Measurements from ENCODE around the gene MARVELD1.
A peak's percentile ranks its signal among the peaks of the same experiment; 100 is the strongest.
"Not testable (repeated sequence)": the region's sequence is repeated elsewhere in the genome, so short reads cannot be mapped to it uniquely, and the experiment has no call there.

The MARVELD1 gene

DNA sequence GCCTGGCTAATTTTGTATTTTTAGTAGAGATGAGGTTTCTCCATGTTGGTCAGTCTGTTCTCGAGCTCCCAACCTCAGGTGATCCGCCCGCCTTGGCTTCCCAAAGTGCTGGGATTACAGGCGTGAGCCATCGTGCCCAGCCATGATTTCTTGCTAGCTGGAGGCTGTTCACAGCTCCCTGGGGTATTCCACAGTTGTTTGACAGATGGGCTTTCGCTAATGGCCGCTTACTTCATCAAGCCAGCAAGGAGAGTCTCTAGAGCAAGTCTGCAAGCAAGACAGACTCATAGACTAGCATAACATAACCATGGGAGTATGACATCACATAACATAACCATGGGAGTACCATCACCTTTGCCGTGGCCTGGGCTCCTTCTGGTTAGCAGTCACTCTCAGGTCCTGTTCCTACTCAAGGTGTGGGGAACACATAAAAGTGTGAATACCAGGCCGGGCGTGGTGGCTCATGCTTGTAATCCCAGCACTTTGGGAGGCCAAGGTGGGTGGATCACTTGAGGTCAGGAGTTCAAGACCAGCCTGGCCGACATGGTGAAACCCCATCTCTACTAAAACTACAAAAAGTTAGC lies 15.4 kb upstream of the MARVELD1 start:
- not testable (repeated sequence) for FAIRE-seq

DNA sequence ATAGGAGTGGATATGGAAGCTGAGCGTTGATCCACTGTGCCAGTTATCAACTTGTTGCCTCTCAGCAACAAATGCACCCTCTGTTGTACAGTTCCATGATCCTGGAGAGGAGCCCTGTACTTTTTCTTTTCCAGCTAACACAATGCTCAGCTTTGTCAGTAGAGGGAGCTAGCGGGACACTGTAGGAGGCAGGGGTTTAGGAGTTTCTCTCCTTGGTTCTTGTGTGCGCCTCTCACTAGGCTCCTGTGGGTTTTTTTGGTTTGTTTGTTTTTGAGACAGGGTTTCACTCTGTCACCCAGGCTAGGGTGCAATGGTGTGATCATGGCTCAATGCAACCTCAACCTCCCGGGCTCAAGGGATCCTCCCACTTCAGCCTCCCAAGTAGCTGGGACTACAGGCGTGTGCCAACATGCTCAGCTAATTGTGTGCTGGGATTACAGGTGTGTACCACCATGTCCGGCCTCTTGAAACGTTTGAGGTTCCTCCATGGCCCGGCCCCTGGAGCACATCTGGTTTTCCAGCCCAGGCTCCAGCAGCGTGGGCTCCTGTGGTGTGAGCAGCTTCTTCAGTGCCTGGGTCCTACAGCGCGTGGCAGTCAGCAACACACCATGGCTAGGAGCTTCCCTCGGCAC lies 12.0 kb upstream of the MARVELD1 start:
- peak; percentile 91 for FAIRE-seq

- no peak for FAIRE-seq
These were observed 10.0 kb upstream of the MARVELD1 start for GRCh38 chr10:97703398-97704067.

- no peak for FAIRE-seq
These were observed 9.2 kb upstream of the MARVELD1 start for GRCh38 chr10:97704341-97704740.

DNA sequence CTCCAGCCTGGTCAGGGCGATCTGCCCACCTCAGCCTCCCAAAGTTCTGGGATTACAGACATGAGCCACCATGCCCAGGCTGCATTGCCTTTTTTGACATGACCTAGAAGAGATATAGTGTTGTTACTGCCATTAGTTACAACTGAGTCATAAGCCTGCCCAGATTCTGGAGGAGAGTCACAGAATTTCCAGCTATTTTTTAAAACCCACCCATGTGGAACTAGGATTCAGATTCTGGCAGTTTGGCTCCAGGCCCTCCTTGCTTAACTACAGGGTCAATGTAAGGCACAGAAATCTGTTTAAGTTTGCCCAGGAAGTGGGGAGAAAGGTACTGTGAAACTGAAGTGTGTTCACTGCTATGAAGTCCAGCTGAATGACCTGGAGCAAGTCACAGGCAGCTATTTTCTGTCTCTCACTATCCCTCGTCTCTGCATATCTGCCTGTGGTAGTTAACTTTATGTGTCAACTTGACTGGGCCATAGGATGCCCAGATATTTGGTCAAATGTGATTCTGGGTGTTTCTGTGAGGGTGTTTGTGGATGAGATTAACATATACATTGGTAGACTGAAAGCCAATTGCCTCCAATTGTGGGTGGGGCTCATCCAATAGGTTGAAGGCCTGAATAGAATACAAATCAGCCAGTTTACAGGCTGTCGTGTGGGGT lies 8.4 kb upstream of the MARVELD1 start:
- no peak for FAIRE-seq

DNA sequence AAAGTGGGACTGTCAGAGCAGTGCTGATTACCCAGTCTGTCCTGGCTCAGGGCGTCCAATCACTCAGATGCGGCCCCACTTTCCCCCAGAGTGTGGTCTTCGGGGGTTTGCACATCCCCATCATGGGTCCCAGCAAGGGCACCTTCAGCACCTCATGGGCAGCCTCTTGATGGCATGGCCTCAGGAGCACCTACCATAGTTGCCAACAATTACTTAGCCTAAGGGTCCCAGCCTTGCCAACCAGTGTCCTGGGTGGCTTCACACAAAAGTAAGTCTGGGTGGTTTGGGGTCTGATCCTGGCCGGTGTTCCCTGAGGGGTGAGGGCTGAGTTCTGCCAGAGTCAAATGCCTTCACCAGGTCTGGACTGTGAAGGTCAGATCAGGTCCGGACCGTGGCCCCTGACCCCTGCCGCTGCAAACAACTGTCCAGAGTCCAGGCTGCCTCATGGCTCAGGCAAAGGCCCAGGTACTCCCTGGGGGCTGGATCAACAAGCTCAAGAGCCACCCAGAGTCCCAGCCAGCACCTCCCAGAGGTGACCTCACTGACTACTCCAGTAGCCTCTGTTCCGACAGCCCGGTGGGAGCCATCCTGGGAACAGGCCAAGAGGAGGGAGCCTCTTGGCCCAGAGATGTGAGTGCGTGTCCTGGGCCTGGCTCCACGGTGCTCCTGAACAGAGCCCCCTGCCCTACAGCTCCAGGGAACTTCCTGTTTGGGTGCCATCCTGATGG lies 6.2 kb upstream of the MARVELD1 start:
- no peak for FAIRE-seq

DNA sequence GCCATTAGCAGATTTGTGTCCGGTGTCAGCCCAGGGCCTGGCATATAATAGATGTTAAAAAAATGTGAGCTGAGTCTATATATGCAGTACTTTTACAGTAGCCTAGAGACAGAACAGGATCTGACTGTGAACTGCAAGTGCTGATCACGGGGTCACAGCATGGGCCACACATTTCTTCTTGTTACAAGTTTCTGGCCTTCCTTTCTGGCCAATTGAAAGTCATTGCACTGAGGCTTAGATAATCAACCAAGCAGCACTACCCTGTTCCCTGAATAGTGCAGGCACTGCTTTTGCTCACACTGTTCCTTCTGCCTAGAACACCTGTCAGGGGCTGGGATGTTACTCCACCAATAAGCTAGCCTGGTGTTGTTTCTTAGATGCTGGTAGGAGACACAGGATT lies 5.4 kb upstream of the MARVELD1 start:
- no peak for FAIRE-seq

DNA sequence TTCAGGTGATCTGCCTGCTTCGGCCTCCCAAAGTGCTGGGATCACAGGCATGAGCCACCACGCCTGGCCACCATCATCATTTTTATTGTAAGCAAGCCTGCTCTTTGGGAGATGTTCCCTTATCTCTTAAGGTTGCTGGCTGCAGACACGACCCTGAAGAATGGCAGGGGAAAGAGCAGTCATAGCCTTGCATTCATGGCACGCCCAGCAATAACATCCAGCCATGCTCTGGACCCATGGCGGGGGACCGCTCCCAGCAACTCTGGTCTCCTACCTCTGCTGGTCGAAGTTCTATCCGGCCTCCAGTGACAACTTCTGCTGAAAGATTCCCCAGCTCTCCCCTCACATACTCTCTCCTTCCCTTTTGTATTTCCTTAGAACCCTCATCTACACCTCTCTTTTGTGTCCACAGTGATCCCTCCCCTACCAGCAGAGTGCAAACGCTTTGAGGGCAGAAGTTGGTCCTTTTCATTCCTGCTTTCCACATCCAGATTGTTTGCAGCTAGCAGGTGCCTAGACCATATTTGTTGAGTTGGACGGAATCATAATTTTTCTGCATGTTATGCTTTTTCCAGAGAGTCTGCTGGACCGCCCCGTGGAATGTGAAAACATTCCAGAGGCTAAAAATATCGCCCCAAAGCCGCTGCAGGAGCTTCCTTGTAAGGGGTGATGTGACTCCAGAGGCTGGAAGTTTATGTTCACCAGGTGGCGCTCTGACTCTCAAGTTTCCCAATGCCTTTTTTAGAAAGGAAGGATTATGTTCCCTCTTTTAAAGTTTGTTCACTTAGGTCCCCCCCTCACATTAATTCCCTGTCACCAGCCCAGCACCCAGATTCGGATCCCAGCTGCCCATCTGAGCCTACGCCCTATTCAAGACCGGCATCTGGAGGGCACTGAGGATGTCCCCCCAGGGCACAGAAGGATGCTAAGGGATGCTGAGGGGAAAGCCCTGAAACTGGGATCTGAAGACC lies 4.3 kb upstream of the MARVELD1 start:
- peak; percentile 59 for FAIRE-seq

DNA sequence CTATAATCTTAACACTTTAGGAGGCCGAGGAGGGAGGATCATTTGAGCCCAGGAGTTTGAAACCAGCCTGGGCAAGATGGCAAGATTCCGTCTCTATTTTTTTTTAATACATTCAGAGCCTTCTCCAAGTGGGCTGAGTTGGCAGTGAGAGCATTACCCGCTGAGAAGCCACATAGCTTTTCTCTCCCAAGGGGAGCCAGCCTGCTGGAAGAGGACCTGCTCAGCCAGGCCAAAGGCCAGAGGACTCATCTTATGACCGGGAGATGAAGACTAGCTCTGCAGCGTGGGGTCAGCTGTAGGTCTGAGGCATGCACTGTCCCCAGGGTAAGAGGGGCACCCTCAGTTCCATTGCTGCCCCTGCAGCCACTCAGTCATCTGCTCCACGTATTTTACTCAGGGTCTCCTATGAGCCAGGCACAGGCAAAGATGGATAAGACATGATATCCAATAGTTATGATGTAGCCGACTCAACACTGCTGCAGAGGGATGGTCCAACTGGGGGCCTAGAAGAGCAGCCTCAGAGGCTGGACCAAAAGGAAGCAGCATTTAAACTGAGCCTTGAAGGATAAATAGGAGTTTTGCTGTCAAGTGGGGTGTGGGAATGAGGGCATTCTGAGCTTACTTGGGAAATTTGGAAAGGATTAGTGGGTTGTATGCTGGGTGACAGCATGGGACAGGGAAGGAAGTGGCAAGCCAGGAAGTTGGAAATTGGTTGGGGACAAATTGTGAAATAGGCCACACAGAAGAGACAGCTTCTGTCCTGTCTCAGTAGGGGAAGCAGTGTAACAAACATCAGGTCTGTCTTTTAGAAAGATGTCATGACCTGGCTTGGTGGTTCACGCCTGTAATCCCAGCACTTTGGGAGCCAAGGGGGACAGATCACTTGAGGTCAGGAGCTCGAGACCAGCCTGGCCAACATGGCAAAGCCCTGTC lies 1.6 kb upstream of the MARVELD1 start:
- no peak for FAIRE-seq

- no peak for FAIRE-seq
These were observed 383 bp downstream of the MARVELD1 start for GRCh38 chr10:97713826-97714400.

- FAIRE-seq = peak; percentile 90
These were observed 1.1 kb downstream of the MARVELD1 start for GRCh38 chr10:97714401-97715258.

- no peak for FAIRE-seq
These were observed 1.8 kb downstream of the MARVELD1 start for GRCh38 chr10:97715259-97715874.

- FAIRE-seq = no peak
These were observed 4.1 kb downstream of the MARVELD1 start for GRCh38 chr10:97717627-97718026.

GRCh38 chr10:97718178-97718577 lies 4.6 kb downstream of the MARVELD1 start:
- no peak for FAIRE-seq

DNA sequence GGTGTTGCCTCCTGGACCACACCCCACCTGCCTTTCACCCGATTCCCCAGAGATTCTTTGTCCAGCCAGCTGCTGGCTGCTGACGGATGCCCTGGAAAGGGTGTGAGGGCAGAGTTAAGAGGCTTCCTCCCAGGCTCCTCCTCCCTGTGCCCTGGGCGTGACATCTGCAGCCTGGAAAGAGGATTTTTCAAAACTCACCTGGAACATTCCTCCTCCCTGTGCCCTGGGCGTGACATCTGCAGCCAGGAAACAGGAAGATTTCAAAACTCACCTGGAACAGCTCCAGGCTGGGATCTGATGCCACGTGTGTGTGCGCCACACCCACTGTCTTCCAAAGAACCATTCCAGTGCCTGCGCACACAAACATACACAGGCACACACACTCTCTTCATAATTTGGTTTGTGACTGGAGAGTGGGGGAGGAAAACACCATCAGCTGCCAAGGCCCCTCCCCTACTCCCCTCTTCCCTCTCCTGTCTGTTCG lies 5.2 kb downstream of the MARVELD1 start:
- no peak for FAIRE-seq

DNA sequence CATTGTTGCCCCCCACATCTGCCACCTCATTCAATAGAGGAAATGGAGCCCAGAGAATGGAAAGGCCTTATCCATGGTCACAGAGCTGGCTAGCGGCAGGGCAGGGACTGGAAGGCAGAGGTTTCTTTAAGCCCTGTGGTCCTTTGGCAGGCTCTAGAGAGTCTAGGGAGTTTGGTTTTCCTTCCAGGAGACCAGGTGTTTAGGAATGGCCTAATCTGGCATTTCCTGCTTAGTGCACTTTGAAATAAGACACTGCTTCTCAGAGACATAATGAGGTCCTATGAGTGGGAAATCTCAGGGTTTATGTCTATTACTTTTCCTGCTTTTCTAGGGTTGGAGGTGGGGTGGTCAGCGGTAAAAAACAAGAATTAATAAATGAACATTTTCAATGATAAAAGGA lies 6.1 kb downstream of the MARVELD1 start:
- no peak for FAIRE-seq

GRCh38 chr10:97721871-97722780 lies 8.6 kb downstream of the MARVELD1 start:
- no peak for FAIRE-seq

DNA sequence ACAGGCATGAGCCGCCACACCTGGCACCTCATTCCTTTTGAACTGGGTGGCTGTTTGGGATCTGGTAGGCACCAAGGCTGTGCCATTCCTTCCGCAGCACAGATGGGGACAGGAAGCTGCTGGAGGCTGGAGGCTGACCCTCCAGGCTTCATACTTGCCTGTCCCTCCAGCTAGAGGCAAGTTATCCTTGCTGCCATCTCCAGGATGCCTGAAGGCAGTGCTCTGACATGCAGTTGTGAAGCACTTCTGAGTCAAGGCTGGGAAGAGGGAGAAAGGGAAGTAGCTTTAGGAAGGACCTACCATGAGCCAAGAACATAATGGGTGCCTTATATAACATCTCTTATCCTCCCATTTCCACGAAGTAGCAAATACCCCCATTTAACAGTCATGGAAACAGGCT lies 9.5 kb downstream of the MARVELD1 start:
- FAIRE-seq = no peak
